Thoracic aorta (tissue), 2 donors: ENCODE data around the gene DRD3. TPM values are rescaled to one million over a fixed set of nuclear protein-coding genes. Genes with fewer than 3 reads are reported as not detected.

Experiments used
- ATAC-seq: fragments of 150-250 bp; one replicate; pipeline ENCODE4 v1.8.0; 2017; ENCODE audit warnings: low read depth; ENCODE audit not compliant: insufficient number of reproducible peaks, low FRiP score
- DNase-seq: peaks from one replicate; pipeline ENCODE4 v3.0.0-alpha.2; 2020; ENCODE audit warnings: low spot score
- H3K27ac ChIP-seq, 2 donors: fragments of 200-600 bp; sonication (generic); 1 replicate in 1 of 2; 2 replicates in 1 of 2; pipeline ENCODE4 v1.5.1; 2016; ENCODE audit warnings: mild to moderate bottlenecking in 2 of 2, moderate library complexity in 2 of 2
- H3K27me3 ChIP-seq: fragments of 200-600 bp; sonication (generic); replicated peaks from 2 replicates; pipeline ENCODE4 v1.6.0; 2016; ENCODE audit warnings: mild to moderate bottlenecking; ENCODE audit not compliant: insufficient read depth
- H3K36me3 ChIP-seq: fragments of 200-600 bp; sonication (generic); one replicate; pipeline ENCODE4 v1.5.1; 2016
- H3K4me1 ChIP-seq, 2 donors: fragments of 200-600 bp; sonication (generic); 1 replicate in 1 of 2; 2 replicates in 1 of 2; pipeline versions ENCODE4 v1.5.1 to v1.6.0; 2016; ENCODE audit warnings: low read depth in 2 of 2, mild to moderate bottlenecking in 1 of 2; ENCODE audit not compliant: control insufficient read depth in 1 of 2
- H3K4me3 ChIP-seq: fragments of 200-600 bp; sonication (generic); 2 replicates; pipeline ENCODE4 v1.5.1; 2016; ENCODE audit warnings: mild to moderate bottlenecking
- H3K9me3 ChIP-seq: fragments of 200-600 bp; sonication (generic); 2 replicates; pipeline ENCODE4 v1.5.1; 2016
- total RNA-seq, 2 donors: library from RNA; depleted of rRNA; stranded (reverse); fragments of >200 nt; gene quantifications; one replicate each; pipeline versions ENCODE4 v1.1.0 to v1.2.3, GENCODE V29; 2016
- TF ChIP-seq, protein P1 (sequence below): fragments of 200-600 bp; sonication (generic); IDR thresholded peaks from one replicate; pipeline ENCODE4 v1.5.1; 2019; ENCODE audit warnings: antibody characterized with exemption

DRD3 gene
- total RNA-seq, 2 donors from 2014 or later, result not detected

DNA sequence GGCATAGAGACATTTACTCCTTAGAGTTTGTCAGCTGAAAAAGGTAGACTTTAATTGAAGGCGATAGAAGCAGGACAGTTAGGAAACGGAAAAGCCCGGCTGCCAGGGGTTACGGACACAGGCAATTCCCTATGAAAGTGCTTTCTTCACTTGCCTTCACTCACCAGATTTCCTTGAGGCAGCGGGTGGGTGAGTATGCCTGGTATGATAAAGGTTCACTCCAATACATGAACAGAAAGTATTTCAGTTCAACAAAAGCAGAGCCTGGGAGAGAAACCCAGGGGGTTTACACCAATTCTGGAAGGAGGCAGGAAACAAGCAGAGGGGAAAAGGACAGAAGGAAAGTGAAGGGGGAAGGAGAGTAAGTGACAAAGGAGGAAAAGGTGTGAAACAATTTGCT lies 68.4 kb downstream of the DRD3 start:
- Histone ChIP-seq H3K36me3 (no peaks in the 10 kb centered on the region), H3K4me1 (no peaks in the 10 kb centered on the region), H3K4me3 (no peak overlapping the region), H3K9me3 (no peaks in the 10 kb centered on the region), H3K27ac (no peak overlapping the region), H3K27me3 (no peaks in the 10 kb centered on the region)
- TF ChIP-seq, protein P1, sequence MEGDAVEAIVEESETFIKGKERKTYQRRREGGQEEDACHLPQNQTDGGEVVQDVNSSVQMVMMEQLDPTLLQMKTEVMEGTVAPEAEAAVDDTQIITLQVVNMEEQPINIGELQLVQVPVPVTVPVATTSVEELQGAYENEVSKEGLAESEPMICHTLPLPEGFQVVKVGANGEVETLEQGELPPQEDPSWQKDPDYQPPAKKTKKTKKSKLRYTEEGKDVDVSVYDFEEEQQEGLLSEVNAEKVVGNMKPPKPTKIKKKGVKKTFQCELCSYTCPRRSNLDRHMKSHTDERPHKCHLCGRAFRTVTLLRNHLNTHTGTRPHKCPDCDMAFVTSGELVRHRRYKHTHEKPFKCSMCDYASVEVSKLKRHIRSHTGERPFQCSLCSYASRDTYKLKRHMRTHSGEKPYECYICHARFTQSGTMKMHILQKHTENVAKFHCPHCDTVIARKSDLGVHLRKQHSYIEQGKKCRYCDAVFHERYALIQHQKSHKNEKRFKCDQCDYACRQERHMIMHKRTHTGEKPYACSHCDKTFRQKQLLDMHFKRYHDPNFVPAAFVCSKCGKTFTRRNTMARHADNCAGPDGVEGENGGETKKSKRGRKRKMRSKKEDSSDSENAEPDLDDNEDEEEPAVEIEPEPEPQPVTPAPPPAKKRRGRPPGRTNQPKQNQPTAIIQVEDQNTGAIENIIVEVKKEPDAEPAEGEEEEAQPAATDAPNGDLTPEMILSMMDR, result no peak
- ATAC-seq (no peak), DNase-seq (no peak)

DNA sequence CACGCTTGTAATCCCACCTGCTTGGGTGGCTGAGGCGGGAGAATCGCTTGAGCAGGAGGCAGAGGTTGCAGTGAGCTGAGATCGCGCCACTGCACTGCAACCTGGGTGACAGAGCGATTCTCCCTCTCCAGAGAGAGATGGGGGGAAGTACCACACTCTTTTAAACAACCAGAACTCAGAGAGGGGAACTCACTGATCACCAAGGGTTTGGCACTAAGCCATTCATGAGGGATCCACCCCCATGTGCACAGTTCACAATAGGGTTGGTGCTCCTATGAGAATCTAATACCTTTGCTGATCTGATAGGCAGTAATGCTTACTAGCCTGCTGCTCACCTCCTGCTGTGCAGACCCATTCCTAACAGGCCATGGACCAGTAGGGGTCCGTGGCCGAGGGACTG lies 70.7 kb downstream of the DRD3 start:
- Histone ChIP-seq H3K27ac (no peak overlapping the region), H3K36me3 (no peaks in the 10 kb centered on the region), H3K4me3 (no peak overlapping the region), H3K27me3 (no peaks in the 10 kb centered on the region), H3K9me3 (no peaks in the 10 kb centered on the region), H3K4me1 (no peaks in the 10 kb centered on the region)
- TF ChIP-seq, protein P1, result no peak
- DNase-seq, result no peak
- no peak for ATAC-seq

DNA sequence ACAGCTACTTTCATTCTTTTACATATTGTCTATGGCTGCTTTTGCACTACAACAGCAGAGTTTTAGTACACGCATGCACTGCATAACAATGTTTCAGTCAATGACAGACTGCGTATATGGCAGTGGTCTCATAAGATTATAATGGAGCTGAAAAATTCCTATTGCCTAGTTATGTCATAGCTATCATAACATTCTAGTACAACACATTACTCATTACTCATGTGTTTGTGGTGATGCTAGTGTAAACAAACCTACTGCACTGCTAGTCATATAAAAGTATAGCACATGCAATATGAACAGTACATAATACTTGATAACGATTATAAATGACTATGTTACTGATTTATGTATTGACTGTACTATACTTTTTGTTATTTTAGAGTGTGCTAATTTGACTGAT lies 74.4 kb downstream of the DRD3 start:
- no peaks in the 10 kb centered on the region for H3K9me3 ChIP-seq
- DNase-seq (no peak), ATAC-seq (no peak)
- no peaks in the 10 kb centered on the region for H3K27me3 ChIP-seq
- TF ChIP-seq, protein P1, result no peak
- H3K36me3 ChIP-seq, result no peaks in the 10 kb centered on the region
- H3K4me1 ChIP-seq, result no peaks in the 10 kb centered on the region
- H3K4me3 ChIP-seq, result no peak overlapping the region
- no peak overlapping the region for H3K27ac ChIP-seq

DNA sequence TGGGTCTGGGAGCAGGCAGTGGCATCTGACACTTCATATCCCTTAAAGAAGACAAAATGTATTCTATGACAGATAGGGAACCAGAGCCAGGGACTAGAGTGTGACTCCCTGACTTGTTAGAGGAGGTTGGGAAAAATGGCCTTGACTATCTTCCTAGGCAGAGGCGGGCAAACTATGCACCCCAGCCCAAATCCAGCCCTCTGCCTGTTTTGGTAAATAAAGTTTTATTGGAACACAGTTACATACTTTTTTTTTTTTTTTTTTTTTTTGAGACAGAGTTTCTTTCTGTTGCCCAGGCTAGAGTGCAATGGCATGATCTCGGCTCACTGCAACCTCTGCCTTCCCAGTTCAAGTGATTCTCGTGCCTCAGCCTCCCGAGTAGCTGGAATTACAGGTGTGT lies 75.0 kb downstream of the DRD3 start:
- H3K9me3 ChIP-seq, result no peaks in the 10 kb centered on the region
- ATAC-seq (no peak), DNase-seq (no peak)
- no peaks in the 10 kb centered on the region for H3K36me3 ChIP-seq
- no peaks in the 10 kb centered on the region for H3K27me3 ChIP-seq
- TF ChIP-seq, protein P1, result no peak
- H3K4me1 ChIP-seq, result no peaks in the 10 kb centered on the region
- no peak overlapping the region for H3K4me3 ChIP-seq
- H3K27ac ChIP-seq, result no peak overlapping the region

DNA sequence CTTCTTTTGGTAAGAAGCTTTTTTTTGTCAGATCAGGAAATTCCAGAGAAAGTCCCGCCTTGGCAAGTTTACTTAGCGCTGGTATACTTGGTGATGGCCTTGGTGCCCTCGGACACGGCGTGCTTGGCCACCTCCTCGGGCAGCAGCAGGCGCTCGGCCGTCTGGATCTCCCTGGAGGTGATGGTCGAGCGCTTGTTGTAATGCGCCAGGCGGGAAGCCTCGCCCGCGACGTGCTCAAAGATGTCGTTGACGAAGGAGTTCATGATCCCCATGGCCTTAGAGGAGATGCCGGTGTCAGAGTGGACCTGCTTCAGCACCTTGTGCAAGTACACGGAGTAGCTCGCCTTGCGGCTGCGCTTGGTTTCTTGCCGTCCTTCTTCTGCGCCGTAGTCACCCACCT lies 75.7 kb downstream of the DRD3 start:
- TF ChIP-seq, protein P1, result no peak
- Histone ChIP-seq H3K36me3 (no peaks in the 10 kb centered on the region), H3K9me3 (no peaks in the 10 kb centered on the region), H3K27me3 (no peaks in the 10 kb centered on the region), H3K4me3 (no peak overlapping the region), H3K27ac (no peak overlapping the region), H3K4me1 (no peaks in the 10 kb centered on the region)
- no peak for ATAC-seq
- DNase-seq, result no peak
